GM19043 (cell line): ENCODE results near the gene HOXA9.

Experiments used
- ATAC-seq: cut with Tn5 transposase; IDR thresholded peaks from one replicate; pipeline ENCODE4 v1.9.1; 2021; ENCODE audit warnings: low read depth; ENCODE audit not compliant: unreplicated experiment

The HOXA9 gene

GRCh38 chr7:27188386-27189294, 23.3 kb upstream of the HOXA9 start:
- no peak for ATAC-seq

- ATAC-seq, result no peak
These were observed 22.4 kb upstream of the HOXA9 start for GRCh38 chr7:27187475-27188385.

- no peak for ATAC-seq
These were observed 21.5 kb upstream of the HOXA9 start for GRCh38 chr7:27186668-27187474.

GRCh38 chr7:27185854-27186667, 20.7 kb upstream of the HOXA9 start:
- ATAC-seq, result no peak

GRCh38 chr7:27185013-27185853, 19.9 kb upstream of the HOXA9 start, which contains the start of gene HOXA11:
Gene HOXA11, minus strand, starts transcription at chr7:27185232. Its CDS starts 88 bp downstream, at chr7:27185144.
- ATAC-seq, result no peak

- no peak for ATAC-seq
These were observed 19.1 kb upstream of the HOXA9 start for GRCh38 chr7:27184337-27185012.

GRCh38 chr7:27183682-27184336, 18.5 kb upstream of the HOXA9 start:
- ATAC-seq, result no peak

- ATAC-seq, result no peak
These were observed 17.7 kb upstream of the HOXA9 start for GRCh38 chr7:27182861-27183681.

- no peak for ATAC-seq
These were observed 17.0 kb upstream of the HOXA9 start for GRCh38 chr7:27182285-27182841.

- ATAC-seq, result no peak
These were observed 16.5 kb upstream of the HOXA9 start for GRCh38 chr7:27181795-27182275.

GRCh38 chr7:27180431-27181420, 15.4 kb upstream of the HOXA9 start:
- no peak for ATAC-seq

GRCh38 chr7:27179503-27180430, 14.4 kb upstream of the HOXA9 start:
- ATAC-seq, result no peak

GRCh38 chr7:27179030-27179429, 13.7 kb upstream of the HOXA9 start:
- no peak for ATAC-seq

- no peak for ATAC-seq
These were observed 13.0 kb upstream of the HOXA9 start for GRCh38 chr7:27178366-27178765.
